Stimulated activated CD8-positive, alpha-beta memory T cell treated with anti-CD3 and anti-CD28 coated beads, Interleukin-15, amount 100 ng/mL, for 24 hours (primary cell): ENCODE measurements around the gene GPR55.

Experiments
- DNase-seq: peaks from one replicate; pipeline ENCODE4 v3.0.0-alpha.2; 2020; ENCODE audit warnings: low read depth

The GPR55 gene

DNA sequence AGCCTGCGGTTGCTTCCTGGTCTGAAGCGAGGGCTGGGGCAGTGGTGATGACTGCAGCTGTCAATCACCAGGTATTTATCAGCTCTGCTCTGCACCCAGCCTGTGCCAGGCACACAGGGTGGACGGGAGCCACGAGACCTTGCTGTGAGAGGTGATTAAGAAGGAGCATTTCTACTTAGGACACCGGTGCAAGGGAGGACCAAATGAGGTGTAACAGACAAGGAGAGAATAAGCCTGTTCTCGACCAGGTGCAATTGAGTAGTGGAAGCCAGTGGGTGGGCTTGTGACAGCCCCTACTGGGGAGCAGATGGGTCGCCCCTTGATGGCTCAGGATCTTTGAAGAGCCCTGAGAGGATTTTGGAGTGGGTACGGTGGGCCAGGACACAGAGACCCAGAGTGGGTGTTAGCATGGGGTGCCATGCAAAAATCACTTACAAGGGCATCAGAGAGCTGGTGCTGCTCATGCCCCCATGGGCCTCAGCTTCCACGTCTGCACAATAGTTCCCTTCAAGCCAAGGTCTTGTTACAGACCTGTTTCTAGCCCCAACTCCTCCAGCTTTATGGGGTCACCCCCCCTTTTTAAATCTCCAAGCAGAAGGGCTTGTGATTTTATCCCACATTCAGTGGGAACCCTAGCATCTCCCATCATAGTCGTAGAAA lies 24.6 kb downstream of the GPR55 start:
- DNase-seq = no peak

DNA sequence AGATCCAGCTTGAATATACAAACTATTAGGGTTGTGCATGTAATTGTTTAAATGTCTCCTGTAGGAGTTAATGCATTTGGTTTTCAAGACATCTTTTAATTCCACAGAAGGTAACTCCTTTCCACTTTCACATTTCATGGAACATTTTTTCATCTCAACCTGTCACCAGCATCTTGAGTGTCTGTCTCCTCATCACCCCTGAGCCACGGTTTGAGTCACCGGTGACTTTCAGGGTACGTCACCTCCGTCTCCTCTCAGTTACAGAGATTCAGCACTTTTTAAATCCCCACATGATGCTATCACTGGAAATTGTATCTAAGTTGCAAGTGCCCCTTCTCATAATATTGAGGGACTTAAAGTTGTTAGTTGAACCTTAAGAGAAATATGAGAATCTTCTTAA lies 25.3 kb downstream of the GPR55 start:
- DNase-seq = no peak

- no peak for DNase-seq
Measured at GRCh38 chr2:230899287-230899686, 25.8 kb downstream of the GPR55 start.

- DNase-seq = no peak
Measured at GRCh38 chr2:230898713-230899091, 26.3 kb downstream of the GPR55 start.

DNA sequence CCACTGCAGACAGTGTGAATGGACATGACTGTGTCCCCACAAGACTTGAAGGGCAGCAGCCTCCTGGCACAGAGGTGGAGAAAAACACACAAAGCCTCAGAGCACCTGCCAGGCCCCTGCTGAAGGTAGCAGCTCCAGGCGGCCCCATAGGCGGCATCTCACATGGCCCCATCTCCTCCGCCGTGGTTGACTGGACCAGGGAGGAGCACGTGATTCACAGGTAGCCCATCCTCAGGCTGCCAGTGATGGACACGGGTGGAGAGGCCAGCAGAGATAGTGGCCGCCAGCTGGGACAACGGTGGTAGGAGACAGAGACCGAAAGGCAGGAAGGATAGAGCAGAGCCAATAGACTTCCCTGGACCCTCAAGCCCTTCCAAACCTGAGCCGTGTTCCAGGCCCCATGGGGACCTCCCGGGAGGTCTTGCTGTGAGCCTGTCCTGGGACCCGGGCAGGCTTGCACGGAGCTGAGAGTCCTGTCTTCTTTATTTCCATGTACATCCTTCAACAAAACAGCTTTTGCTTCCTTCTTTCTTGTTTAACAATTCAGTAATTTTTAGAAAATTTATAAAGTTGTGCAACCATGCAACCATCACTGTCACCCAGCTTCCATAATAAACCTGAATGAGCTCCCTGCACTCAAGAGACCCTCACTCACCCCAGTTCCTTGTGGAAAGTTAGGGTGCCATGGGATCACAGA lies 26.9 kb downstream of the GPR55 start:
- no peak for DNase-seq

DNA sequence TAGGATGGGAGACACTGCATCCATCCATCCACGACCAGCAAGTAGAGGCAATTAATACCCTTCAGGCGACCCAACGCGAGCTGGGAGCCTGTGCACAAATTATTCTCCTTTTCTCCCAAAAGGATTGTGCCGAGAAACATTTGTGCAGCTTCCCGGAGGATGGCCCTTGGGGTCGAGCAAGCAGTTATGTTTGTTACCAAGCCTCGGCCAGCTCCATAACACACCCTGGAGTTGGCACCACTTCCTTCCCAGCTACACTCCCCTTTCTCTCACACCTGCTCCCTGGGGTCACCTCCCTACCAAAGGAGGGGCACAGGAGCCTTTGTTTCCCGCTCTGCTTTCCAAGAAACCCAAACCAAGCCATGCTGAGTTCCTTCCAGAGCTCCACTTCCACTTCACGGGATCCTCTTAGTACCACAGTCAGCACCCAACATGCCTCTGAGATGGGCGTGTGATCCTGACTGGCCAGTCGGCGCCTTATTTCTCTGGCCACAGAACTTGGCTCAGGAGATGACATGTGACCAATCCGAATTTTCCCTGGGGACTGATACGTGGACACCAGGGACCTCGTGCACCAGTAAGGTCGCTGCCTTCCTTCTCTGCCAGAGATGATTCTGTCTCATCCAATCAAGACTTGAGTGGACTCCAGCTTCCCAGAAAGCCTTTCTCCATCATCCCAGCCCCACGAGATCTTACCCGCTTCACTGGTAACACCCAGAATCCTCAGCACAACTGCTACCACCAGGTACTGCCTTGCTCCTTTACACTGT lies 28.5 kb downstream of the GPR55 start:
- DNase-seq = no peak

- DNase-seq = no peak
Measured at GRCh38 chr2:230895536-230896345, 29.3 kb downstream of the GPR55 start.

- DNase-seq = no peak
Measured at GRCh38 chr2:230893841-230894781, 30.9 kb downstream of the GPR55 start.

DNA sequence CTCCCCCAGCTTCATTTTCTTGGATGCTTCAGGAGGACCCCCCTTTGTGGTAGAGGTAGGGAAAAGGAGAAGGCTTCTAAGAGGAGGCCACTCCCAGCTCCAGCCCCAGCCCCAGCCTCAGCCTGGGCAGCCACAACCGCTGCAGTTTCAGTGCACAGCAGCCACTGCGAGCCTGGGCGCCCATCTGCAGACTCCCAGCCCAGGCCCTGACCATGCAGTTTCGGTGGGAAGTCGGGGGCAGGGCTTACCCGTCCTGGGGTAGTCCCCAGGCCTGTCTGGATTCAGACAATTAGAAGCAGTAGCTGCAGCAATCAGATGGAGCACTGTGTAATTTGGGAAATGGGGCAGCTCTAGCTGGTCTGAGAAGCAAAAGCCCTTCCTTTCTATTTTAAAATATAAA lies 31.7 kb downstream of the GPR55 start:
- no peak for DNase-seq

DNA sequence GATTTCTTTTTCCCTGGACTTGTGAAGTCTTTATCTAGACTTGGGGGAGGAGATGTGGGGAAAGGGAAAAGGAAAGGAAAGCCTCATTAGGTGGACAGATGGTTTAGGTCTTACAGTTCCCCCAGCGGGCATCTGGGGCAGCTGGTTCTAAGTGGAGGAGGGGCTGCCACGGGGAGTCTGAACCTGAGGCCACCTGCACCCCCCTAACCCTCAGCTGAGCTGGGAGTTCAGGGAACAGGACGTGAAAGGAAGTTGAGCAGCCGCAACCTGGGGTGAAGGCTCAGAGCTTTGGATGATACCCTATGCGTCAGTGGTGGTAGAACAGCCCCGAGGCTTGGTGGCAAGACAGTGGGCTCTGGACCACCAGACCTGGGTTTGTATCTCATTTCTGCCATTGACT lies 33.5 kb downstream of the GPR55 start:
- DNase-seq = no peak

DNA sequence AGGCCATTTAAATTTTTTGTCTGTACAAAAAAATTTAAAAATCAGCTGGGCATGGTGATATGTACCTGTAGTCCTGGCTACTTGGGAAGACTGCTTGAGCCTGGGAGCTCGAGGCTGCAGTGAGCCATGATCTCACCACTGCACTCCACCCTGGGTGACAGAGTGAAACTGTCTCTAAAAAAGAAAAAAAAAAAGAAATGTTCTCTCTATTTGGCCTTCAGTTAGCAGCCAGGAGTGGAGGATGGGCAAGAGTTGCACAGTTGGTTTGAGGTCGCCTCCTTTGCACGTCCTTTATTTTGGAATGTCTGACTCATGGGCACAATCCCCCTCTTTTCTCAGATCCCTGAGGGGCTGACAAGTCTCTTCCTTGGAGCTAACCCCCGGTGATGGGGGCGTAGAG lies 34.0 kb downstream of the GPR55 start:
- DNase-seq = no peak

DNA sequence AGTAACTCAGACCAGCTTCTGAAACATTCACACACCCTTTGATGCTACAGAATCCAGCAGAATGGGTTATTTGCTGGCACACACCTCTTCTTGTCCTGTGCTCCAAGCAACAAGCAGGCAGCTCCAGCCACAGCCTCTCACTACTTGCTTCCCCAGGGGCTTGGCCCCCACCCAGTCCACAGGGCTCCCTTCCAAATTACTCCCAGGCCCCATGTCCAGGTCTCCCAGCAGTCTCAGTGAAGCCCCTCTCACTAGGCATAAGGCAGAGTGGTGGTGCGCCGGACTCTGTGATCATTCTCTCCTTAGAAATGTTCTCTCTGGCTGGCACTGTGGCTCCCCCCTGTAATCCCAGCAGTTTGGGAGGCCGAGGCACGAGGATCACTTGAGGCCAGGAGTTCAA lies 34.4 kb downstream of the GPR55 start:
- no peak for DNase-seq

GRCh38 chr2:230889911-230890601 lies 35.0 kb downstream of the GPR55 start:
- no peak for DNase-seq

DNA sequence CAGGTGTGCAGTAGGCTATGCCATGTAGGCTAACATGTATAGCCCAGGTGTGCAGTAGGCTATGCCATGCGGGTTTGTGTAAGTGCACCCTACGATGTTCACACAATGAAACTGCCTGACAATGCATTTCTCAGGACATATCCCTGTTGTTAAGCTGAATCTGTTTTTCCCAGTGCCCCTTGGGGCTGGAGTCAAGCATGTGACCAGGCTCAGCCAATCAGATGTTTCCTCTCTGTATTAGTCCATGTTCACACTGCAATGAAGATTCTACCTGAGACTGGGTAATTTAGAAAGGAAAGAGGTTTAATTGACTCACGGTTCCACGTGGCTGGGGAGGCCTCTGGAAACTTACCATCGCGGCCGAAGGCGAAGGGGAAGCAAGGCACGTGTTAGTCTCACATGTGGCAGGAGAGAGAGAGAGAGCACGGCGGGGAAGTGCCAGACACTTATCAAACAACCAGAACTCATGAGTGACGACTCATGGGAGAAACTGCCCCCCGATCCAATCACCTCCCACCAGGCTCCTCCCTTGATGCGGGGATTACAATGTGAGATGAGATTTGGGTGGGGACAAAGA lies 36.1 kb downstream of the GPR55 start:
- DNase-seq = no peak

- DNase-seq = no peak
Measured at GRCh38 chr2:230887342-230887741, 37.7 kb downstream of the GPR55 start.

DNA sequence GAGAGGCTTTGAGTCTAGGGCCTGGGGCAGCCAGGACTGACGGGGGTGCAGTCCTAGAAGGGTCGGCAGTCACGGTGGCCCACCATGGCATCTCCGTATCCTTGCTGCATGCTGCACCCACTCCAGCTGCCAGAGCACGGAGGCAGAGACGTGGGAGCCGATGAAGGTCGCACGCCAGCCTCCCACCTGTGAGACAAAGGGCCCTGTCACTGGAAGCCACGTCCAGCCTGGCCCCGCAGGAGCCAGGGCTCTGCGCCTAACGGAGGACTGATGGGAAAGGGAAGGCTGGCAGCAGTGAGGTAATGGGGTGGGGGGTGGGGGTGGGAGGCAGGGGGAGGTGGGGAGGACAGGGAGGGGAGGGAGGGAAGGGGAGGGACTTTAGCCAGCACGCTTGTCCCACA lies 38.4 kb downstream of the GPR55 start:
- no peak for DNase-seq

DNA sequence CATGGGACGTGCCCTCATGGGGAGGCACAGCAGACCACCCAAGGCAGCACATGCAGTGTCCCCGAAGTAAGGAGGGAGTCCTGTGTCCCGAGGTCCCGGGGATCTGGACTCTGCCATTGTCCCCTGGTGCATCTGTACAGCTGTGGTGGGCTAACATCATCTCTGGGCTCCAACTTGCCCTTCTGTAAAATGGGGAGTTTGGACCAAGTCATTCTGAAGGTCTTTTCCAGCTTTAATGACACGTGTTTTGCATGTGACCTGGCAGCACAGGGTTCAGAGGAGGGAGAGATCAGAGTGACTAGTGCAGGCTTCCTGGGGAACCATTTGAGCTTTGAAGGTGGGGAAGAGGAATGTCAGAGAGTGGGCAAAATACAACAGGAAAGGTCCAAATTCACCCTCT lies 38.8 kb downstream of the GPR55 start:
- DNase-seq = no peak

GRCh38 chr2:230885463-230886130 lies 39.4 kb downstream of the GPR55 start:
- DNase-seq = no peak

- DNase-seq = no peak
Measured at GRCh38 chr2:230881840-230882239, 43.2 kb downstream of the GPR55 start.

GRCh38 chr2:230879891-230880290 lies 45.2 kb downstream of the GPR55 start:
- no peak for DNase-seq
